Natural killer cell (primary cell): Measurements from ENCODE around the gene PTRH1. TPM values are rescaled to one million over a fixed set of nuclear protein-coding genes. Genes with fewer than 3 reads are reported as not detected.

Experiments used
- ATAC-seq, 3 donors: fragments of 150-1000 bp in 2 of 3; fragments of 200-7000 bp in 1 of 3; cut with Tn5 transposase; 1 replicate in 1 of 3; 2 replicates in 2 of 3; pipeline ENCODE4 v1.10.0; 2021; ENCODE audit warnings: mild to moderate bottlenecking in 2 of 3, moderate library complexity in 2 of 3
- DNase-seq, 2 donors: peaks; one replicate each; pipeline versions ENCODE4 v3.0.0 to v3.0.0-alpha.2; 2013 to 2021; ENCODE audit warnings: mixed read lengths in 1 of 2
- H3K27ac ChIP-seq: one replicate; pipeline ENCODE4 v1.5.1; 2013; ENCODE audit warnings: mild to moderate bottlenecking, low read length
- H3K27me3 ChIP-seq: one replicate; pipeline ENCODE4 v1.6.1; 2013; ENCODE audit warnings: low read length; ENCODE audit not compliant: control insufficient read depth, insufficient read depth
- H3K36me3 ChIP-seq: one replicate; pipeline ENCODE4 v1.6.1; 2013; ENCODE audit warnings: low read length; ENCODE audit not compliant: control insufficient read depth, insufficient read depth
- H3K4me1 ChIP-seq: one replicate; pipeline ENCODE4 v1.6.1; 2013; ENCODE audit warnings: low read length; ENCODE audit not compliant: control insufficient read depth, insufficient read depth
- H3K4me3 ChIP-seq: one replicate; pipeline ENCODE4 v1.5.1; 2013; ENCODE audit warnings: low read length
- H3K9me3 ChIP-seq: one replicate; pipeline ENCODE4 v1.6.1; 2013; ENCODE audit warnings: low read length; ENCODE audit not compliant: control insufficient read depth, insufficient read depth
- H3K27ac Mint-ChIP-seq, 2 donors: one replicate each; pipeline ENCODE4 v1.8.0; 2022; ENCODE audit warnings: mild to moderate bottlenecking in 2 of 2, mixed read lengths in 2 of 2, moderate library complexity in 1 of 2
- H3K27me3 Mint-ChIP-seq, 2 donors: one replicate each; pipeline ENCODE4 v1.8.0; 2022; ENCODE audit warnings: low read depth in 2 of 2, mixed read lengths in 2 of 2
- H3K36me3 Mint-ChIP-seq: one replicate; pipeline ENCODE4 v1.8.0; 2022; ENCODE audit warnings: mixed read lengths
- H3K4me1 Mint-ChIP-seq, 2 donors: one replicate each; pipeline ENCODE4 v1.8.0; 2022; ENCODE audit warnings: mixed read lengths in 2 of 2
- H3K4me3 Mint-ChIP-seq: one replicate; pipeline ENCODE4 v1.8.0; 2022; ENCODE audit warnings: mild to moderate bottlenecking, moderate library complexity, mixed read lengths
- H3K9me3 Mint-ChIP-seq, 2 donors: one replicate each; pipeline ENCODE4 v1.8.0; 2022; ENCODE audit warnings: mixed read lengths in 2 of 2
- CTCF ChIP-seq: fragments of 200-600 bp; IDR thresholded peaks from one replicate; pipeline ENCODE4 v1.8.0; 2022; ENCODE audit warnings: antibody characterized with exemption
- WGBS: methylation state at CpG from one replicate; pipeline ENCODE4 v1.1.7; 2013; ENCODE audit warnings: missing lambda C conversion rate; ENCODE audit not compliant: insufficient coverage; 5-methylcytosine and 5-hydroxymethylcytosine counted together
- intact Hi-C: fragments of 100-400 bp; cut with micrococcal nuclease; formaldehyde crosslinking; loops from one replicate; pipeline ENCODE4 v1.14.2; 2022
- total RNA-seq, 4 donors: library from RNA; stranded (reverse); fragments of 120-200 nt in 1 of 4; gene quantifications; one replicate each; pipeline versions ENCODE4 v1.2.3 to v1.2.4, GENCODE V29; 2013 to 2022

PTRH1 gene
- total RNA-seq, 3 donors from 2014 or later (not counting 1 experiment from before 2014, with no cell fraction given): 6.9 to 11.5 (median 11.0) TPM

- H3K27ac Mint-ChIP-seq: no peak overlapping the region
- no peaks in the 10 kb centered on the region for H3K27me3 Mint-ChIP-seq
- no peak overlapping the region for H3K4me3 Mint-ChIP-seq
- DNase-seq (no peak), ATAC-seq (no peak)
- no peaks in the 10 kb centered on the region for H3K4me1 ChIP-seq
- H3K27ac ChIP-seq: no peak overlapping the region
- H3K9me3 Mint-ChIP-seq: no peaks in the 10 kb centered on the region
- H3K4me1 Mint-ChIP-seq: no peaks in the 10 kb centered on the region
- no peaks in the 10 kb centered on the region for H3K36me3 ChIP-seq
- H3K9me3 ChIP-seq: no peaks in the 10 kb centered on the region
- intact Hi-C loops: no loop called here
- no peak overlapping the region for H3K4me3 ChIP-seq
- no peaks in the 10 kb centered on the region for H3K36me3 Mint-ChIP-seq
- H3K27me3 ChIP-seq: no peaks in the 10 kb centered on the region
- no peak for TF ChIP-seq CTCF
- WGBS: 94% methylated on average over 5 of the region's 6 CpGs
Measured at GRCh38 chr9:127686461-127687393, 28.7 kb downstream of the PTRH1 start.

GRCh38 chr9:127684576-127684975, 30.9 kb downstream of the PTRH1 start:
- ATAC-seq: no peak
- H3K27ac Mint-ChIP-seq: no peak overlapping the region
- Histone ChIP-seq H3K27me3 (no peaks in the 10 kb centered on the region), H3K9me3 (no peaks in the 10 kb centered on the region), H3K27ac (no peak overlapping the region), H3K36me3 (no peaks in the 10 kb centered on the region), H3K4me3 (no peak overlapping the region), H3K4me1 (no peaks in the 10 kb centered on the region)
- H3K36me3 Mint-ChIP-seq: no peaks in the 10 kb centered on the region
- no peak for DNase-seq
- no peaks in the 10 kb centered on the region for H3K9me3 Mint-ChIP-seq
- H3K4me1 Mint-ChIP-seq: no peaks in the 10 kb centered on the region
- H3K4me3 Mint-ChIP-seq: no peak overlapping the region
- intact Hi-C loops: no loop called here
- WGBS: 90% methylated on average over 4 of the region's 4 CpGs
- H3K27me3 Mint-ChIP-seq: no peaks in the 10 kb centered on the region
- TF ChIP-seq CTCF: no peak

GRCh38 chr9:127683723-127684122, 31.7 kb downstream of the PTRH1 start:
- Mint-ChIP-seq H3K4me1 (no peaks in the 10 kb centered on the region), H3K9me3 (no peaks in the 10 kb centered on the region), H3K27me3 (no peaks in the 10 kb centered on the region), H3K27ac (no peak overlapping the region), H3K4me3 (no peak overlapping the region), H3K36me3 (no peaks in the 10 kb centered on the region)
- TF ChIP-seq CTCF: no peak
- ATAC-seq (no peak), DNase-seq (no peak)
- Histone ChIP-seq H3K4me3 (no peak overlapping the region), H3K27me3 (no peaks in the 10 kb centered on the region), H3K4me1 (no peaks in the 10 kb centered on the region), H3K36me3 (no peaks in the 10 kb centered on the region), H3K27ac (no peak overlapping the region), H3K9me3 (no peaks in the 10 kb centered on the region)
- intact Hi-C loops: no loop called here
- 89% methylated on average over 5 of the region's 5 CpGs for WGBS
